Measurements from ENCODE around the gene BOLA2B. TPM values are rescaled to one million over a fixed set of nuclear protein-coding genes. Genes with fewer than 3 reads are reported as not detected.

BOLA2B gene
- total and polyA plus RNA-seq, 12 donors: 38.2 to 226 (median 58.9) TPM

GRCh38 chr16:30184096-30184890 is 9.2 kb downstream of the BOLA2B start:
- intact Hi-C loops (cut with DNase I): no loop called here
- Histone ChIP-seq H3K36me3 (peaks cover 0 to 31% (median 0%) of the 10 kb centered on the region in 9 donors), H3K4me3 (peak overlapping the region in 9 of 10 donors; percentile 45 to 85 (median 68)), H3K27ac (peak overlapping the region in 7 of 10 donors; percentile 37 to 96 (median 54)), H3K27me3 (no peaks in the 10 kb centered on the region), H3K4me1 (peaks cover 0 to 51% (median 10%) of the 10 kb centered on the region in 9 donors), H3K9me3 (no peaks in the 10 kb centered on the region)
- DNase-seq (peak; percentile 23 to 25), ATAC-seq (peak in 2 of 8 donors; percentile 6 to 33)
- TF ChIP-seq CTCF (IDR thresholded peaks at IDR 0.05): no peak
- 37 to 44% methylated on average over 24 of the region's 24 CpGs for WGBS, 2 donors

GRCh38 chr16:30183233-30184095 is 10.0 kb downstream of the BOLA2B start, which contains the start of gene CORO1A:
CORO1A (plus strand) TSS chr16:30183602; CDS start chr16:30185210, 1,608 bp downstream.
- intact Hi-C loops (cut with DNase I): no loop called here
- Histone ChIP-seq H3K27me3 (no peaks in the 10 kb centered on the region), H3K4me1 (peaks cover 0 to 51% (median 10%) of the 10 kb centered on the region in 9 donors), H3K9me3 (no peaks in the 10 kb centered on the region), H3K27ac (peak within 1 kb of the TSS in 9 of 10 donors; percentile 54 to 96 (median 68)), H3K4me3 (peak within 1 kb of the TSS; percentile 32 to 85 (median 66)), H3K36me3 (peaks cover 0 to 31% (median 0%) of the 10 kb centered on the region in 9 donors)
- WGBS, 2 donors: 1% methylated on average over 64 to 81 of the region's 81 CpGs
- peak; percentile 81 to 88 for DNase-seq
- TF ChIP-seq CTCF (IDR thresholded peaks at IDR 0.05): peak in 1 of 9 donors; percentile 8
- ATAC-seq: peak; percentile 77 to 91 (median 86)

- intact Hi-C loops (cut with DNase I): no loop called here
- H3K27me3 ChIP-seq: no peaks in the 10 kb centered on the region
- no peak for TF ChIP-seq CTCF (IDR thresholded peaks at IDR 0.05)
- DNase-seq (no peak), ATAC-seq (no peak)
- no peaks in the 10 kb centered on the region for H3K9me3 ChIP-seq
- no peak overlapping the region for H3K27ac ChIP-seq
- WGBS, 2 donors: 75 to 82% methylated on average over 3 of the region's 3 CpGs
- H3K36me3 ChIP-seq: peaks cover 0 to 9% (median 0%) of the 10 kb centered on the region in 9 donors
- H3K4me3 ChIP-seq: no peak overlapping the region
- H3K4me1 ChIP-seq: peaks cover 0 to 31% (median 10%) of the 10 kb centered on the region in 9 donors
Observed at GRCh38 chr16:30180741-30181140, 12.7 kb downstream of the BOLA2B start.

- 93 to 97% methylated on average over 9 of the region's 9 CpGs for WGBS, 2 donors
- H3K27ac ChIP-seq: no peak overlapping the region
- TF ChIP-seq CTCF (IDR thresholded peaks at IDR 0.05): no peak
- peaks cover 0 to 4% (median 0%) of the 10 kb centered on the region in 9 donors for H3K36me3 ChIP-seq
- DNase-seq (no peak), ATAC-seq (no peak)
- intact Hi-C loops (cut with DNase I): no loop called here
- H3K4me1 ChIP-seq: peaks cover 0 to 23% (median 10%) of the 10 kb centered on the region in 9 donors
- no peaks in the 10 kb centered on the region for H3K9me3 ChIP-seq
- H3K27me3 ChIP-seq: no peaks in the 10 kb centered on the region
- no peak overlapping the region for H3K4me3 ChIP-seq
Observed at GRCh38 chr16:30179931-30180330, 13.5 kb downstream of the BOLA2B start.
